ENCODE results near the gene CARM1. TPM values are rescaled to one million over a fixed set of nuclear protein-coding genes. Genes with fewer than 3 reads are reported as not detected.

The CARM1 gene
- total and polyA plus RNA-seq, 2 experiments from 2014 or later = 43.3 to 118 TPM

- no peak overlapping the region for H3K27ac ChIP-seq (ENCODE audit: low read depth)
- H3K79me2 ChIP-seq (replicated peaks; ENCODE audit: insufficient read depth) = no peaks in the 10 kb centered on the region
- no peaks in the 10 kb centered on the region for H3K9me3 Mint-ChIP-seq
- no peak overlapping the region for H3K4me3 ChIP-seq
- H3K4me1 Mint-ChIP-seq = no peaks in the 10 kb centered on the region; the same call in 2 of the 3 replicates
- H3K4me3 Mint-ChIP-seq = no peak overlapping the region
- no peak overlapping the region for H2AFZ ChIP-seq
- ATAC-seq (no peak), DNase-seq (ENCODE audit: low spot score) (no peak)
- no peak overlapping the region for H3K4me2 ChIP-seq
- H3K27ac Mint-ChIP-seq = no peak overlapping the region
- peaks cover 17% of the 10 kb centered on the region for H3K27me3 Mint-ChIP-seq (ENCODE audit: insufficient read depth, low read depth, poor library complexity)
- H3K36me3 Mint-ChIP-seq (ENCODE audit: low read depth) = peaks cover 49% of the 10 kb centered on the region
- TF ChIP-seq ETS1 (IDR thresholded peaks at IDR 0.05) (no peak), CREB1 (CRISPR knock-in tag; IDR thresholded peaks at IDR 0.05; ENCODE audit: low read depth) (no peak), ZNF331 (CRISPR knock-in tag; IDR thresholded peaks at IDR 0.05; ENCODE audit: low read depth) (no peak), STAT1 (IDR thresholded peaks at IDR 0.05; ENCODE audit: unreplicated experiment) (no peak), EZH2 (IDR thresholded peaks at IDR 0.05; ENCODE audit: low read depth, unreplicated experiment) (no peak), ZNF462 (CRISPR knock-in tag; IDR thresholded peaks at IDR 0.05) (no peak), JUNB (IDR thresholded peaks at IDR 0.05; ENCODE audit: unreplicated experiment) (no peak), CTCF (conservative IDR thresholded peaks at IDR 0.05; ENCODE audit: low read depth in 2 of 2) (no peak), NANOG (IDR thresholded peaks at IDR 0.05; ENCODE audit: borderline replicate concordance) (no peak), EZH2phosphoT487 (IDR thresholded peaks at IDR 0.05; ENCODE audit: unreplicated experiment) (no peak), REST (IDR thresholded peaks at IDR 0.05; ENCODE audit: unreplicated experiment) (no peak), POLR2AphosphoS5 (IDR thresholded peaks at IDR 0.05; ENCODE audit: low read depth) (no peak), ZNF114 (CRISPR knock-in tag; IDR thresholded peaks at IDR 0.05) (no peak)
- H4K20me1 ChIP-seq (replicated peaks; ENCODE audit: insufficient read depth) = no peaks in the 10 kb centered on the region
- no peaks in the 10 kb centered on the region for H3K27me3 ChIP-seq (ENCODE audit: insufficient read depth)
- H3K36me3 ChIP-seq (ENCODE audit: insufficient read depth) = no peaks in the 10 kb centered on the region; the same call in 1 of the 2 replicates
- no peaks in the 10 kb centered on the region for H3K4me1 ChIP-seq (ENCODE audit: insufficient read depth)
- H3K9me2 ChIP-seq (ENCODE audit: insufficient read depth) = no peaks in the 10 kb centered on the region
- H3F3A ChIP-seq (replicated peaks; ENCODE audit: low read depth) = peaks cover 7% of the 10 kb centered on the region; the same call in 1 of the 2 replicates
Measured at GRCh38 chr19:10916602-10917001, 45.2 kb downstream of the CARM1 start.
